Right lobe of liver (tissue), 6 donors: ENCODE measurements around the gene ISYNA1. TPM values are rescaled to one million over a fixed set of nuclear protein-coding genes. Genes with fewer than 3 reads are reported as not detected.

Source experiments
- ATAC-seq, 4 donors: fragments of 200-7000 bp; cut with Tn5 transposase; one replicate each; pipeline ENCODE4 v1.9.1; 2020; ENCODE audit warnings: mild to moderate bottlenecking in 4 of 4, moderate library complexity in 4 of 4
- DNase-seq, 3 donors: peaks; one replicate each; pipeline ENCODE4 v3.0.0-alpha.2; 2020
- H3K27ac ChIP-seq, 3 donors: fragments of 200-600 bp; one replicate each; pipeline ENCODE4 v1.8.0; 2022
- H3K27me3 ChIP-seq, 2 donors: fragments of 200-600 bp; one replicate each; pipeline ENCODE4 v1.8.0; 2022
- H3K36me3 ChIP-seq, 4 donors: fragments of 200-600 bp; sonication (generic) in 1 of 4; one replicate each; pipeline versions ENCODE4 v1.5.1 to v1.8.0; 2017 to 2022; ENCODE audit warnings: control low read depth in 1 of 4
- H3K4me1 ChIP-seq, 4 donors: fragments of 200-600 bp; sonication (generic) in 1 of 4; one replicate each; pipeline versions ENCODE4 v1.5.1 to v1.8.0; 2017 to 2022; ENCODE audit warnings: control low read depth in 1 of 4
- H3K4me3 ChIP-seq, 3 donors: fragments of 200-600 bp; one replicate each; pipeline ENCODE4 v1.8.0; 2022
- H3K9me3 ChIP-seq, 4 donors: fragments of 200-600 bp; sonication (generic) in 1 of 4; one replicate each; pipeline versions ENCODE4 v1.5.1 to v1.8.0; 2017 to 2022; ENCODE audit warnings: control low read depth in 1 of 4
- CTCF ChIP-seq, 4 donors: fragments of 200-600 bp in 3 of 4; fragments of 450-650 bp in 1 of 4; IDR thresholded peaks; one replicate each; pipeline versions ENCODE4 v1.5.1 to v1.8.0; 2016 to 2022; ENCODE audit warnings: antibody characterized with exemption in 4 of 4, mild to moderate bottlenecking in 2 of 4
- POLR2A ChIP-seq: fragments of 450-650 bp; IDR thresholded peaks from one replicate; pipeline ENCODE4 v1.6.1; 2017; ENCODE audit warnings: antibody characterized with exemption, mild to moderate bottlenecking
- WGBS: methylation state at CpG from one replicate; pipeline ENCODE4 v1.1.6; 2018; ENCODE audit warnings: low coverage, low lambda C conversion rate; ENCODE audit not compliant: insufficient coverage; ENCODE audit errors: missing lambda C conversion rate; 5-methylcytosine and 5-hydroxymethylcytosine counted together
- intact Hi-C, 2 donors: fragments of 100-400 bp; cut with DNase I; formaldehyde crosslinking; loops; one replicate each; pipeline versions ENCODE4 v1.11.2 to v1.14.1; 2022
- total RNA-seq, 6 experiments: library from RNA; depleted of rRNA in 2 of 6; stranded (reverse); fragments of >200 nt in 2 of 6; fragmentation: NEBNext Ultra II Directional in 3 of 6; extraction: Animal tissue kit (Norgen Biotek cat#: 25700) in 3 of 6; gene quantifications; one replicate each; pipeline versions ENCODE4 v1.1.0 to v1.2.4, GENCODE V29; 2016 to 2023
- donor health status: DM: no; HTN: yes; CAD: no.
- donor health status: DM: no; HTN: no; CAD: no.
- donor health status: DM: no; HTN: no; CAD: no.
- donor health status: DM: no; HTN: yes; CAD: no.
- donor health status: DM: no; HTN: yes; CAD: no.

The ISYNA1 gene
- total RNA-seq, 6 experiments from 2014 or later: 6.5 to 8.3 (median 7.8) TPM

- H3K27me3 ChIP-seq: no peaks in the 10 kb centered on the region
- peak in 3 of 4 donors; percentile 3 for ATAC-seq
- no peak overlapping the region for H3K4me3 ChIP-seq
- peaks cover 0 to 39% (median 9%) of the 10 kb centered on the region in 4 donors for H3K4me1 ChIP-seq
- WGBS: 55% methylated on average over 6 of the region's 7 CpGs
- H3K9me3 ChIP-seq: no peaks in the 10 kb centered on the region
- peak in 1 of 3 donors; percentile 48 for DNase-seq
- intact Hi-C loops: no loop called here
- H3K27ac ChIP-seq: peak overlapping the region; percentile 21 to 47 (median 33)
- no peaks in the 10 kb centered on the region for H3K36me3 ChIP-seq
- TF ChIP-seq CTCF (IDR thresholded peaks at IDR 0.05) (no peak), POLR2A (no peak)
These were observed 44.1 kb downstream of the ISYNA1 start for GRCh38 chr19:18393836-18394235.

GRCh38 chr19:18392926-18393325 is 45.0 kb downstream of the ISYNA1 start:
- 49% methylated on average over 5 of the region's 5 CpGs for WGBS
- Histone ChIP-seq H3K27me3 (no peaks in the 10 kb centered on the region), H3K9me3 (no peaks in the 10 kb centered on the region), H3K27ac (peak overlapping the region in 2 of 3 donors; percentile 13 to 33), H3K36me3 (no peaks in the 10 kb centered on the region), H3K4me3 (no peak overlapping the region), H3K4me1 (peaks cover 0 to 33% (median 9%) of the 10 kb centered on the region in 4 donors)
- intact Hi-C loops: no loop called here
- ATAC-seq: no peak
- no peak for DNase-seq
- TF ChIP-seq POLR2A: no peak
- TF ChIP-seq CTCF (IDR thresholded peaks at IDR 0.05): no peak

GRCh38 chr19:18392417-18392816 is 45.5 kb downstream of the ISYNA1 start:
- intact Hi-C loops: no loop called here
- peak; percentile 48 to 73 (median 61) for DNase-seq
- WGBS: 18% methylated on average over 11 of the region's 11 CpGs
- H3K4me3 ChIP-seq: no peak overlapping the region
- no peak for TF ChIP-seq CTCF (IDR thresholded peaks at IDR 0.05)
- TF ChIP-seq POLR2A: no peak
- H3K4me1 ChIP-seq: peaks cover 0 to 31% (median 8%) of the 10 kb centered on the region in 4 donors
- peak overlapping the region in 1 of 3 donors; percentile 33 for H3K27ac ChIP-seq
- no peaks in the 10 kb centered on the region for H3K9me3 ChIP-seq
- peak; percentile 15 to 45 (median 26) for ATAC-seq
- no peaks in the 10 kb centered on the region for H3K36me3 ChIP-seq
- H3K27me3 ChIP-seq: no peaks in the 10 kb centered on the region

- H3K36me3 ChIP-seq: no peaks in the 10 kb centered on the region
- TF ChIP-seq POLR2A: no peak
- TF ChIP-seq CTCF (IDR thresholded peaks at IDR 0.05): no peak
- H3K4me3 ChIP-seq: no peak overlapping the region
- intact Hi-C loops: no loop called here
- no peaks in the 10 kb centered on the region for H3K9me3 ChIP-seq
- H3K27me3 ChIP-seq: no peaks in the 10 kb centered on the region
- H3K4me1 ChIP-seq: peaks cover 0 to 27% (median 7%) of the 10 kb centered on the region in 4 donors
- WGBS: 100% methylated on average over 1 of the region's 9 CpGs
- DNase-seq: no peak
- H3K27ac ChIP-seq: no peak overlapping the region
- no peak for ATAC-seq
These were observed 46.3 kb downstream of the ISYNA1 start for GRCh38 chr19:18391509-18392075.
